ENCODE results near the gene MEIOSIN.

MEIOSIN gene

GRCh38 chr19:45765702-45766295 is 32.6 kb downstream of the MEIOSIN start:
- no peak for DNase-seq (ENCODE audit: low spot score)

DNA sequence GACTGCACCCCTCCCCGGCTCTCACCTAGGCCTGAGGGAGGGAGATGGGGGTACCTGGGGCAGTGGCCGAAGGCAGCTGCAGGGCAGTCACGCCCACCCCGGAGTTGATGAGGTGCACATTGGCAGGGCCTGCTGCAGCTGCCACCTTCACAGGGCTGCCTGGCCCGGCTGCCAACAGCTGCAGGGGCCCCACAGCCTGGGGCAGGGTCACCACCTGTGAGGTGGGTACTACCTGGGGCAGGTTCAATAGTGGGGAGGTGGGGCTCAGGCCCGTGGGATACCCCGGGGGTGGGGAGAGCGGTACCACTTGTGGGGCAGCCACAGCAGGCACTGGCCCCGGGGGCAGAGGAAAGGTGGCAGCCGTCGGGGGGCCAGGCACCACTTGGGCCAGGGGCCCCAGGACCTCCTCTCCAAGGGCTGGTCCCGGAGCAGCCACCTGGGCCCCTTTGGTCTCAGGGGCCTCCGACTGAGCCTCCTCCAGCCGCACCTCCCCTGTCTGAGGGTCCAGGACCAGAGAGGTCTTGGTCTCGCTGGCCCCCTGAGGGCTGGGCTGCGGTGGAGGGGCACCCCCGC is 33.1 kb downstream of the MEIOSIN start:
- DNase-seq (ENCODE audit: low spot score): no peak

DNA sequence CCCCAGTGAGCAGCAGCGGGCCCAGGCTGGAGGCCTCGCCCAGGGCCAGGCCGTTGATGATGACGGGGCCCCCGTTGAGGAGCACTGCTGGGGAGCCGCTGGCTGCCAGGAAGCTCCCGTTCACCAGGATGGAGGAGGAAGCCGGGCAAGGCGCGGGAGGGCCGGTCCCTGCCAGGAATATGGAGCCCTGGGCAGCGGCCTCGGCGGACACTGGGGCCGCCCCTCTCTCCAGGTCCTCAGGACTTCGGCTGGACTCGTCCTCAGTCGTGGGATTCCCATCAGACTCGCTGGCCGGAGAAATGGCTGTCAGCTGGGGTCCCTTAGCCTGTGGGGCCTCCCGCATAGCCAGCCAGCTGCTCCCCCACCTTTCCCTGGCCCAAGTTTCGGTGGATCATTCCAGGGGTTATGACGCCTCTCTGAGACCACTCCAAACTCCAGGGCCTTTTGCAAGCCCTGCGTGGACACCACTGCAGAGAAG is 33.7 kb downstream of the MEIOSIN start:
- no peak for DNase-seq (ENCODE audit: low spot score)

DNA sequence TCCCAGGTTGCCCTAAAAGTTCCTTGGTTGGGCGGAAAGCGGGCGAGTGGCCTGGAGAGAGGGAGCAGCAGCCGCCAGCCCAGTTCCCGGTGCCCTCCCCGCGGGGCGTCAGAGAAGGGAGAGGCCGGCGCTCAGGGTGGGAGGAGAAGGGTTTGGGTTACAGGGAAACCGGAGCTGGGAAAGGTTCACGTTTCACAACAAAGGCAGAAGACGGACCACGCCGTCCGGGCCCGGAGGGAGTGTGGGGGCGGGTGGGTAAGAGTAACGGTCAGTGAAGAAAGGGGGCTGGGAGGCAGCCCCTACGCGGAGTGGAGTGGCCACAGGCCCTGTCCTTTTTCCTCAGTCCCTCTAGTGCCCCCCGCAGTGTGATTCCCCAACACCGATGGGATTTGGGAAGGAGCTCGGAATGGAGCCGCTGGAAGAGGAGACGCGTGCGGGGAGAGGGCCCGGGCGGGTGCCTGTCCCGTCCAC is 34.2 kb downstream of the MEIOSIN start:
- DNase-seq (ENCODE audit: low spot score): no peak

- no peak for DNase-seq (ENCODE audit: low spot score)
Observed at GRCh38 chr19:45767881-45768654, 34.8 kb downstream of the MEIOSIN start.

DNA sequence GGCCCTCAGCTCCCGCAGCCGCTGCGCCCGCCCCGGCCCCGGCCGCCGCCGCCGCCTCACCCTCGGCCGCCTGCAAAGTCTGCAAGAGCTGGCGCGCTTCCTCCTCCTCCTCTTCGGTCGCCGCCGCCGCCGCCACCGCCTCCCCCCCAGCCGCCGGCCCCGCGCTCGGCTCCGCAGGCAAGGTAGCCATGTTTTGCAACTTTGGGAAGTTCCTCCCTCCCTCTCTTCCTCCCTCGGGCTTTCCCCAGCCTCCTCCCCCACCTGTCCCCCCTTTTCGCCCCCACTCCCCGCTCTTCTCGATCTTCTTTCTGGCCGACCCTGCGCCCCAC is 35.4 kb downstream of the MEIOSIN start:
- peak; percentile 27 for DNase-seq (ENCODE audit: low spot score)

- peak; percentile 97 for DNase-seq (ENCODE audit: low spot score)
Observed at GRCh38 chr19:45768984-45769782, 35.9 kb downstream of the MEIOSIN start, which contains the start of gene SIX5. Gene SIX5 (minus strand): TSS chr19:45769252. CDS start chr19:45768844, 408 bp downstream.

GRCh38 chr19:45769821-45770191 is 36.6 kb downstream of the MEIOSIN start:
- DNase-seq (ENCODE audit: low spot score): peak; percentile 32

DNA sequence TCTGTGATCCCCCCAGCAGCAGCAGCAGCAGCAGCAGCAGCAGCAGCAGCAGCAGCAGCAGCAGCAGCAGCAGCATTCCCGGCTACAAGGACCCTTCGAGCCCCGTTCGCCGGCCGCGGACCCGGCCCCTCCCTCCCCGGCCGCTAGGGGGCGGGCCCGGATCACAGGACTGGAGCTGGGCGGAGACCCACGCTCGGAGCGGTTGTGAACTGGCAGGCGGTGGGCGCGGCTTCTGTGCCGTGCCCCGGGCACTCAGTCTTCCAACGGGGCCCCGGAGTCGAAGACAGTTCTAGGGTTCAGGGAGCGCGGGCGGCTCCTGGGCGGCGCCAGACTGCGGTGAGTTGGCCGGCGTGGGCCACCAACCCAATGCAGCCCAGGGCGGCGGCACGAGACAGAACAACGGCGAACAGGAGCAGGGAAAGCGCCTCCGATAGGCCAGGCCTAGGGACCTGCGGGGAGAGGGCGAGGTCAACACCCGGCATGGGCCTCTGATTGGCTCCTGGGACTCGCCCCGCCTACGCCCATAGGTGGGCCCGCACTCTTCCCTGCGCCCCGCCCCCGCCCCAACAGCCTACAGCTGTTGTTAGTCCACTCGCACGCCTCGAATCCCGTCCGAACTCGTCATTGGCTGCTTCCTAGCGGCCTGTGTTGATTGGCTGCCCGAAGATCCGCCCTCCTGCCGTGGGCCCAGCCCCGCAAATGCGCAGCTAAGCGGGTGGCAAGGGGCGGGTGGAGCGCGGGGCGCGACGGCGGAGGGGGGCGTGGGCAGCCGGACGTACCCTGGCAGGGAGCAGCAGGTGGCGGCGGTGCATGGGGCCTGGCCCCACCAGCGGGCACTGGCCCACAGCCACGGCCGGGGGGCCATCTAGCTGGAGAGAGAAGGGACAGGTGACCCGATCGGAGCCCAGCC is 37.2 kb downstream of the MEIOSIN start:
- peak; percentile 90 for DNase-seq (ENCODE audit: low spot score)

GRCh38 chr19:45771311-45771933 is 38.2 kb downstream of the MEIOSIN start:
- DNase-seq (ENCODE audit: low spot score): no peak

GRCh38 chr19:45772130-45772840 is 39.0 kb downstream of the MEIOSIN start:
- DNase-seq (ENCODE audit: low spot score): no peak

- no peak for DNase-seq (ENCODE audit: low spot score)
Observed at GRCh38 chr19:45772912-45773311, 39.7 kb downstream of the MEIOSIN start.

DNA sequence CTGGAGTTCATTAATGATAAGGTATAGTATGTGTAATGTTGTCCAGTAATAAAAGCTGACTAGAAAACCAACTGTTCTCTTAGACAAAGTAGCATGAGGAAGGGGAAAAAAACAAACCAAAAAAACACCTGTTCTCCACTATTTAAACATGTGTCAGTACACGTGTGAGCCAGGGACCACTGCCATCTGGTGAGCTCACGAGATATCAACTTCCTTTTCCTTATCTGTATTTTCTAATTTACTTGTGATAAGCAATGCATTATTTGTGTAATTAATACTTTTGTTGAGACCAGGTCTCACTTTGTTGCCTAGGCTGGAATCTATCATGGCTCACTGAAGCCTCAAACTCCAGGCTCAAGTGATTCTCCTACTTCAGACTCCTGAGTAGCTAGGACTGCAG is 40.1 kb downstream of the MEIOSIN start:
- no peak for DNase-seq (ENCODE audit: low spot score)

DNA sequence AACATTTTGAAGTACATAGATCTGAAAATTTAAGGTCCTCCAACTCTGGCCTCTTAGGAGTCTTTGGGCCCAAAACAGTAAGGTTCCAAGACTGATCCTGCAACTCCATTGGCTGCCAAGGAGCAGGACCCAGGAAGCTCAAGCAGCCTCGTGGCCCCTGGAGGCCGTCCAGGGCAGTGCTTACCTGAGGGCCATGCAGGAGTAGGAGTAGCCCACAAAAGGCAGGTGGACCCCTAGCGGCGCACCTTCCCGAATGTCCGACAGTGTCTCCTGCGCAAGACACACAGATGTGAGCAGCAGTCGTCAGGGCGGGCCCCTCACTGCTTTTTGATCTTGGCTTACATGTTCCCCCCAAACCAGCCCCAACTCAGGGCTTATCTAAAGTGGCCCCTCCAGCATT is 41.5 kb downstream of the MEIOSIN start:
- DNase-seq (ENCODE audit: low spot score): no peak

DNA sequence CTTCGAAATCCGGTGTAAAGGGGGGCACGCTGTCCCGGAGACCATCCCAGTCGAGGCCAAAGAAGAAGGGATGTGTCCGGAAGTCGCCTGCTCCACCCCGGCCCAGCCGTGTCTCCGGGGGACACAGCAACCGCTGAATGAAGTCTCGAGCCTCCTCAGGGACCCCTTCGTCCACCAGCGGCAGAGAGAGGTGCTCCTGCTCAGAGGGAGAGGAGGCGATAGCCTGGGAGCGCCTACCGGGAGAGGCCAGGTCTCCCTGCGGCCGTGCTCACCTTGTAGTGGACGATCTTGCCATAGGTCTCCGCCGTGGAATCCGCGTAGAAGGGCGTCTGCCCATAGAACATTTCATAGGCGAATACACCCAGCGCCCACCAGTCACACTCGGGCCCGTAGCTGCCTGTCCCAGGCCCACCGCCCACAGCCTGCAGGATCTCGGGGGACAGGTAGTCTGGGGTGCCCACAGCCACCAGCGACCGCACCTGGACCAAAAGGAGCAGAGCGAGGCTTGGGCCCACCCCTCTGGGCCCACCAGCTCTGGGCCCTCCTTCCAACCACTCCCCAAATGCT is 44.2 kb downstream of the MEIOSIN start:
- no peak for DNase-seq (ENCODE audit: low spot score)

DNA sequence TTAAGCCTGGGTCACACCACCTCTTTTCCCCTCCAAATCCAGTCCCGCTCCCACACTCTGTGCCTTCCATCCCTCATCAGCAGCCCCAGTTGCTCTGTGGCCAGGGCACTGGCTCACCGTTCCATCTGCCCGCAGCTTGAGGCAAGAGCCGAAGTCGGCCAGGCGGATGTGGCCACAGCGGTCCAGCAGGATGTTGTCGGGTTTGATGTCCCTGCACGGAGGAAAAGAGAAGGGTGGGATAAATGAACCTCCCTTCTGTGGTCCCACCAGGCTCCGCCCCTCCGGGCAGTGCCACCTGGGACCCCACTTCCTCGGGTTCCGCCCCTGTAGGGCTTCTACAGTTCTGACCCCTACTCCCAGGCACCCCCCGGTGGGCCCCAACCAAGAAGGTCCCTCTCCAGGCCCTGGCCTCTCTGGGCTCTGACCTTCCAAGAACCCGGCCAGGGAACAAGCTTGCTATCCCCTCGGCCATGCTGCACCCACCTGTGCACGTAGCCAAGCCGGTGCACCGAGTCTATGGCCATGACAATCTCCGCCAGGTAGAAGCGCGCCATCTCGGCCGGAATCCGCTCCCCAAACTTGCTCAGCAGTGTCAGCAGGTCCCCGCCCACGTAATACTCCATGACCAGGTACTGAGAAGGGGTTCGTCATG is 44.9 kb downstream of the MEIOSIN start:
- no peak for DNase-seq (ENCODE audit: low spot score)

GRCh38 chr19:45779231-45780145 is 46.2 kb downstream of the MEIOSIN start:
- DNase-seq (ENCODE audit: low spot score): peak; percentile 95

GRCh38 chr19:45780146-45780447 is 46.9 kb downstream of the MEIOSIN start:
- no peak for DNase-seq (ENCODE audit: low spot score)

Data from activated CD4-positive, alpha-beta T cell treated with anti-CD3 and anti-CD28 coated beads, Interleukin-2, Interleukin-4, amounts not matched to agents 100 ng/mL and 50 ng/mL, durations not matched to agents 16 hours and 8 hours (primary cell).